ENCODE measurements around the gene PLEKHA5.

- TF ChIP-seq CTCF (IDR thresholded peaks at IDR 0.05; ENCODE audit: low read length) (no peak), EZH2 (IDR thresholded peaks at IDR 0.05; ENCODE audit: borderline replicate concordance, low read length) (no peak)
Measured at GRCh38 chr12:19131025-19131444, 1.5 kb downstream of the PLEKHA5 start.

Measured in OCI-LY1 (cell line).